Fibroblast of pulmonary artery (primary cell): ENCODE measurements around the gene NKAIN2.
A peak's percentile ranks its signal among the peaks of the same experiment; 100 is the strongest.

ENCODE experiments used
- DNase-seq: peaks from one replicate; pipeline ENCODE4 v3.0.0-alpha.2; 2010; ENCODE audit warnings: low read depth
- H3K4me3 ChIP-seq: replicated peaks from 2 replicates; pipeline ENCODE4 v1.5.1; 2011; ENCODE audit warnings: low read depth, mild to moderate bottlenecking, control low read depth, low read length, moderate library complexity
- CTCF ChIP-seq: IDR thresholded peaks from 2 replicates; pipeline ENCODE4 v1.5.1; 2011; ENCODE audit warnings: mild to moderate bottlenecking, control low read depth, low read length, inconsistent platforms; ENCODE audit errors: missing control alignments

The NKAIN2 gene

GRCh38 chr6:123821112-123821511 lies 17.4 kb downstream of the NKAIN2 start:
- H3K4me3 ChIP-seq = no peak overlapping the region
- no peak for DNase-seq
- TF ChIP-seq CTCF = no peak

GRCh38 chr6:123829302-123829953 lies 25.8 kb downstream of the NKAIN2 start:
- DNase-seq = peak; percentile 52
- no peak overlapping the region for H3K4me3 ChIP-seq
- TF ChIP-seq CTCF = no peak

- no peak for DNase-seq
- no peak for TF ChIP-seq CTCF
- no peak overlapping the region for H3K4me3 ChIP-seq
These were observed 26.5 kb downstream of the NKAIN2 start for GRCh38 chr6:123830120-123830519.

- no peak for DNase-seq
- H3K4me3 ChIP-seq = no peak overlapping the region
- TF ChIP-seq CTCF = no peak
These were observed 35.0 kb downstream of the NKAIN2 start for GRCh38 chr6:123838505-123839234.

- DNase-seq = no peak
- no peak overlapping the region for H3K4me3 ChIP-seq
- TF ChIP-seq CTCF = no peak
These were observed 37.6 kb downstream of the NKAIN2 start for GRCh38 chr6:123841067-123841896.

- TF ChIP-seq CTCF = no peak
- H3K4me3 ChIP-seq = no peak overlapping the region
- no peak for DNase-seq
These were observed 40.3 kb downstream of the NKAIN2 start for GRCh38 chr6:123844011-123844410.
